ENCODE measurements around the gene PCSK6. TPM values are rescaled to one million over a fixed set of nuclear protein-coding genes. Genes with fewer than 3 reads are reported as not detected.
A peak's percentile ranks its signal among the peaks of the same experiment; 100 is the strongest.

The PCSK6 gene
- total RNA-seq, 1 experiment from 2014 or later: 69.5 TPM

GRCh38 chr15:101482526-101483371 lies 6.8 kb downstream of the PCSK6 start:
- Mint-ChIP-seq H3K4me1 (ENCODE audit: low read depth, unreplicated experiment) (peaks cover 50% of the 10 kb centered on the region), H3K9me3 (ENCODE audit: unreplicated experiment) (no peaks in the 10 kb centered on the region), H3K36me3 (ENCODE audit: insufficient read depth, unreplicated experiment) (peaks cover 62% of the 10 kb centered on the region), H3K27ac (ENCODE audit: unreplicated experiment) (peak overlapping the region; percentile 74), H3K27me3 (ENCODE audit: insufficient read depth, unreplicated experiment) (no peaks in the 10 kb centered on the region), H3K4me3 (ENCODE audit: unreplicated experiment) (no peak overlapping the region)
- Histone ChIP-seq H3K9me3 (no peaks in the 10 kb centered on the region), H3K36me3 (ENCODE audit: control insufficient read depth, insufficient read depth, low read length) (no peaks in the 10 kb centered on the region), H3K4me3 (ENCODE audit: low read depth, low read length) (no peak overlapping the region), H3K27me3 (replicated peaks; ENCODE audit: control insufficient read depth, insufficient read depth, low read length) (no peaks in the 10 kb centered on the region), H3K4me1 (peaks cover 49% of the 10 kb centered on the region)
- TF ChIP-seq CTCF (IDR thresholded peaks at IDR 0.05; ENCODE audit: insufficient read depth in 1 of 2, low read depth in 1 of 2, low read length in 1 of 2, severe bottlenecking in 1 of 2, unreplicated experiment in 1 of 2): no peak
- ChIA-PET CTCF (interaction anchor here (1.2 kb wide), 1 partner anchor 159 kb away, joined by 3 read pairs; no protein-coding TSS in a partner anchor), POLR2A (no interaction called here)
- no peak for DNase-seq
- intact Hi-C loops (cut with micrococcal nuclease; ENCODE audit: unreplicated experiment): no loop called here
- BruUV-seq (replicated peaks): no TSS peak

- CTCF ChIA-PET: interaction anchor here (1.2 kb wide), 1 partner anchor 160 kb away, joined by 3 read pairs; no protein-coding TSS in a partner anchor
- H3K9me3 Mint-ChIP-seq (ENCODE audit: unreplicated experiment): no peaks in the 10 kb centered on the region
- intact Hi-C loops (cut with micrococcal nuclease; ENCODE audit: unreplicated experiment): no loop called here
- no peak overlapping the region for H3K4me3 Mint-ChIP-seq (ENCODE audit: unreplicated experiment)
- no peaks in the 10 kb centered on the region for H3K27me3 Mint-ChIP-seq (ENCODE audit: insufficient read depth, unreplicated experiment)
- no peaks in the 10 kb centered on the region for H3K9me3 ChIP-seq
- peaks cover 57% of the 10 kb centered on the region for H3K4me1 Mint-ChIP-seq (ENCODE audit: low read depth, unreplicated experiment)
- peak overlapping the region; percentile 74 for H3K27ac Mint-ChIP-seq (ENCODE audit: unreplicated experiment)
- H3K36me3 Mint-ChIP-seq (ENCODE audit: insufficient read depth, unreplicated experiment): peaks cover 60% of the 10 kb centered on the region
- no peaks in the 10 kb centered on the region for H3K27me3 ChIP-seq (replicated peaks; ENCODE audit: control insufficient read depth, insufficient read depth, low read length)
- POLR2A ChIA-PET: no interaction called here
- no peak overlapping the region for H3K4me3 ChIP-seq (ENCODE audit: low read depth, low read length)
- BruUV-seq (replicated peaks): no TSS peak
- H3K36me3 ChIP-seq (ENCODE audit: control insufficient read depth, insufficient read depth, low read length): no peaks in the 10 kb centered on the region
- H3K4me1 ChIP-seq: peaks cover 55% of the 10 kb centered on the region
- TF ChIP-seq CTCF (IDR thresholded peaks at IDR 0.05; ENCODE audit: insufficient read depth in 1 of 2, low read depth in 1 of 2, low read length in 1 of 2, severe bottlenecking in 1 of 2, unreplicated experiment in 1 of 2): no peak
- DNase-seq: no peak
Measured at GRCh38 chr15:101481917-101482525, 7.5 kb downstream of the PCSK6 start.

GRCh38 chr15:101481381-101481705 lies 8.2 kb downstream of the PCSK6 start:
- peak in 1 of 2 experiments; percentile 48 for DNase-seq
- Histone ChIP-seq H3K27me3 (replicated peaks; ENCODE audit: control insufficient read depth, insufficient read depth, low read length) (no peaks in the 10 kb centered on the region), H3K4me3 (ENCODE audit: low read depth, low read length) (no peak overlapping the region), H3K9me3 (no peaks in the 10 kb centered on the region), H3K4me1 (peaks cover 61% of the 10 kb centered on the region), H3K36me3 (ENCODE audit: control insufficient read depth, insufficient read depth, low read length) (no peaks in the 10 kb centered on the region)
- CTCF ChIA-PET: no interaction called here
- H3K27me3 Mint-ChIP-seq (ENCODE audit: insufficient read depth, unreplicated experiment): no peaks in the 10 kb centered on the region
- no peak for TF ChIP-seq CTCF (IDR thresholded peaks at IDR 0.05; ENCODE audit: insufficient read depth in 1 of 2, low read depth in 1 of 2, low read length in 1 of 2, severe bottlenecking in 1 of 2, unreplicated experiment in 1 of 2)
- H3K9me3 Mint-ChIP-seq (ENCODE audit: unreplicated experiment): no peaks in the 10 kb centered on the region
- POLR2A ChIA-PET: no interaction called here
- BruUV-seq (replicated peaks): no TSS peak
- H3K27ac Mint-ChIP-seq (ENCODE audit: unreplicated experiment): peak overlapping the region; percentile 74
- no peak overlapping the region for H3K4me3 Mint-ChIP-seq (ENCODE audit: unreplicated experiment)
- intact Hi-C loops (cut with micrococcal nuclease; ENCODE audit: unreplicated experiment): no loop called here
- peaks cover 58% of the 10 kb centered on the region for H3K4me1 Mint-ChIP-seq (ENCODE audit: low read depth, unreplicated experiment)
- H3K36me3 Mint-ChIP-seq (ENCODE audit: insufficient read depth, unreplicated experiment): peaks cover 58% of the 10 kb centered on the region

Measured in Caco-2 (cell line).